Hematopoietic multipotent progenitor cell treated with erythropoietin and hydrocortisone succinate and interleukin-3 and kit ligand, for 17 days (in vitro differentiated cells): ENCODE data around the gene LRRC73.
"Not testable (repeated sequence)": the region's sequence is repeated elsewhere in the genome, so short reads cannot be mapped to it uniquely, and the experiment has no call there.

ENCODE experiments used
- DNase-seq: peaks from one replicate; pipeline ENCODE4 v3.0.0-alpha.2; 2015; ENCODE audit warnings: low spot score

Gene LRRC73

DNA sequence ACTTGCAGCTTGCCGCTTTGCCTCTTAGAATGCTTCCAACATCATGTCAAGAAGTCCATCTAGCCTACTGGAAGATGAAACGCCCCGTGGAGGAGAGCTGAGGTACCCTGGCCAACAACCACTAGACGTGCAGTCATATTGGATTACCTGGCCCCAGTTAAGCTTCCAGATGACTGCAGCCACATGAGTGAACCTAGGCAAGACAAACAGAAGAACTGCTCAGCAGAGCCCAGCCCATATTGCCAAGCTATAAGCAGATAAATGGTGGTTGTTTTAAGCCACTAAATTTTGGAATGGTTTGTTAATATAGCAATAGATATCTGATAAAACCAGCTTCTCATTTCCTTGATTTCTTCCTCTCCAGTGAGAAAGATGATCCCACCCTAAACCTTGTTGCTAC lies 50.1 kb downstream of the LRRC73 start:
- DNase-seq, result no peak

GRCh38 chr6:43459535-43459934 lies 50.6 kb downstream of the LRRC73 start:
- DNase-seq, result no peak

GRCh38 chr6:43458154-43458553 lies 52.0 kb downstream of the LRRC73 start:
- not testable (repeated sequence) for DNase-seq

- DNase-seq, result no peak
Measured at GRCh38 chr6:43457643-43458042, 52.5 kb downstream of the LRRC73 start.
